CD4-positive, alpha-beta T cell treated with Interleukin-6 at 100 ng/mL for 8 hours (primary cell): ENCODE results near the gene LRPAP1.
"Not testable (repeated sequence)": the region's sequence is repeated elsewhere in the genome, so short reads cannot be mapped to it uniquely, and the experiment has no call there.

Experiments
- DNase-seq: peaks from one replicate; pipeline ENCODE4 v3.0.0-alpha.2; 2020; ENCODE audit warnings: mixed read lengths, low spot score

Gene LRPAP1

GRCh38 chr4:3518511-3518880 lies 13.7 kb downstream of the LRPAP1 start:
- DNase-seq, result no peak

GRCh38 chr4:3517731-3518510 lies 14.3 kb downstream of the LRPAP1 start:
- no peak for DNase-seq

GRCh38 chr4:3516836-3517730 lies 15.1 kb downstream of the LRPAP1 start:
- no peak for DNase-seq

- no peak for DNase-seq
Observed at GRCh38 chr4:3516061-3516835, 16.0 kb downstream of the LRPAP1 start.

GRCh38 chr4:3515646-3516045 lies 16.6 kb downstream of the LRPAP1 start:
- no peak for DNase-seq

GRCh38 chr4:3514806-3515501 lies 17.3 kb downstream of the LRPAP1 start:
- no peak for DNase-seq

- no peak for DNase-seq
Observed at GRCh38 chr4:3514221-3514780, 17.9 kb downstream of the LRPAP1 start.

- DNase-seq, result no peak
Observed at GRCh38 chr4:3513807-3514206, 18.4 kb downstream of the LRPAP1 start.

- DNase-seq, result no peak
Observed at GRCh38 chr4:3512719-3513118, 19.5 kb downstream of the LRPAP1 start.

GRCh38 chr4:3512279-3512678 lies 19.9 kb downstream of the LRPAP1 start:
- DNase-seq, result no peak

GRCh38 chr4:3511601-3512000 lies 20.6 kb downstream of the LRPAP1 start:
- DNase-seq, result not testable (repeated sequence)

- DNase-seq, result no peak
Observed at GRCh38 chr4:3511187-3511586, 21.0 kb downstream of the LRPAP1 start.

- DNase-seq, result no peak
Observed at GRCh38 chr4:3510481-3510880, 21.7 kb downstream of the LRPAP1 start.

- DNase-seq, result no peak
Observed at GRCh38 chr4:3508542-3508941, 23.7 kb downstream of the LRPAP1 start.

GRCh38 chr4:3505231-3505630 lies 27.0 kb downstream of the LRPAP1 start:
- DNase-seq, result no peak

GRCh38 chr4:3502941-3503936 lies 29.0 kb downstream of the LRPAP1 start:
- DNase-seq, result no peak

- no peak for DNase-seq
Observed at GRCh38 chr4:3501825-3502425, 30.3 kb downstream of the LRPAP1 start.

GRCh38 chr4:3501126-3501824 lies 30.9 kb downstream of the LRPAP1 start:
- DNase-seq, result no peak

GRCh38 chr4:3500634-3501101 lies 31.6 kb downstream of the LRPAP1 start:
- DNase-seq, result no peak
